Measurements from ENCODE around the gene ART1. TPM values are rescaled to one million over a fixed set of nuclear protein-coding genes. Genes with fewer than 3 reads are reported as not detected.

Gene ART1
- total RNA-seq, 1 donor = not detected

DNA sequence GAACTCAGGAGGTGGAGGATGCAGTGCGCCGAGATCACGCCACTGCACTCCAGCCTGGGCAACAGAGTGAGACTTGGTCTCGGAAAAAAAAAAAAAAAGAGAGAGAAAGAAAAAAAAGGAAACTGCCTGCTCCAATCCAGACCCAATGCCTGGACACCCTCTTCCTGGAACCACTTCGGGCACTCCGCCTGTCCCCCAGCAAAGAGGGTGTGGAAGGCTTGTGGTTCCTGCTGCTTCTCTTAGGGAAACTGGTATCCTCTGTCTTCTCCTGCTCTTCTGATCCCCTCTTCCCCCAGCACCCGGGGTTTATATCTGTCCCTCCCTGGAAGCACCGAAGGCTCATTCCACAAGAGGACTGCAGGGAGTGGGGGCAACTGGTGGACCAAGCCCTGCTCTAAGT, 13.3 kb downstream of the ART1 start:
- DNase-seq (ENCODE audit: low read depth) = no peak
- H3K4me3 ChIP-seq (ENCODE audit: low read depth, low read length) = no peak overlapping the region
- TF ChIP-seq, protein P1, sequence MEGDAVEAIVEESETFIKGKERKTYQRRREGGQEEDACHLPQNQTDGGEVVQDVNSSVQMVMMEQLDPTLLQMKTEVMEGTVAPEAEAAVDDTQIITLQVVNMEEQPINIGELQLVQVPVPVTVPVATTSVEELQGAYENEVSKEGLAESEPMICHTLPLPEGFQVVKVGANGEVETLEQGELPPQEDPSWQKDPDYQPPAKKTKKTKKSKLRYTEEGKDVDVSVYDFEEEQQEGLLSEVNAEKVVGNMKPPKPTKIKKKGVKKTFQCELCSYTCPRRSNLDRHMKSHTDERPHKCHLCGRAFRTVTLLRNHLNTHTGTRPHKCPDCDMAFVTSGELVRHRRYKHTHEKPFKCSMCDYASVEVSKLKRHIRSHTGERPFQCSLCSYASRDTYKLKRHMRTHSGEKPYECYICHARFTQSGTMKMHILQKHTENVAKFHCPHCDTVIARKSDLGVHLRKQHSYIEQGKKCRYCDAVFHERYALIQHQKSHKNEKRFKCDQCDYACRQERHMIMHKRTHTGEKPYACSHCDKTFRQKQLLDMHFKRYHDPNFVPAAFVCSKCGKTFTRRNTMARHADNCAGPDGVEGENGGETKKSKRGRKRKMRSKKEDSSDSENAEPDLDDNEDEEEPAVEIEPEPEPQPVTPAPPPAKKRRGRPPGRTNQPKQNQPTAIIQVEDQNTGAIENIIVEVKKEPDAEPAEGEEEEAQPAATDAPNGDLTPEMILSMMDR (IDR thresholded peaks at IDR 0.05; ENCODE audit: insufficient read depth, low read length) = no peak

- no peak overlapping the region for H3K4me3 ChIP-seq (ENCODE audit: low read depth, low read length)
- TF ChIP-seq, protein P1 (IDR thresholded peaks at IDR 0.05; ENCODE audit: insufficient read depth, low read length) = no peak
- DNase-seq (ENCODE audit: low read depth) = no peak
These were observed 14.9 kb downstream of the ART1 start for GRCh38 chr11:3659595-3660515.

- H3K4me3 ChIP-seq (ENCODE audit: low read depth, low read length) = no peak overlapping the region
- DNase-seq (ENCODE audit: low read depth) = no peak
- TF ChIP-seq, protein P1 (IDR thresholded peaks at IDR 0.05; ENCODE audit: insufficient read depth, low read length) = no peak
These were observed 16.0 kb downstream of the ART1 start for GRCh38 chr11:3660960-3661359.

- TF ChIP-seq, protein P1 (IDR thresholded peaks at IDR 0.05; ENCODE audit: insufficient read depth, low read length) = no peak
- no peak overlapping the region for H3K4me3 ChIP-seq (ENCODE audit: low read depth, low read length)
- no peak for DNase-seq (ENCODE audit: low read depth)
These were observed 17.9 kb downstream of the ART1 start for GRCh38 chr11:3662856-3663255.

GRCh38 chr11:3664032-3664630, 19.2 kb downstream of the ART1 start:
- TF ChIP-seq, protein P1 (IDR thresholded peaks at IDR 0.05; ENCODE audit: insufficient read depth, low read length) = no peak
- no peak overlapping the region for H3K4me3 ChIP-seq (ENCODE audit: low read depth, low read length)
- DNase-seq (ENCODE audit: low read depth) = no peak

DNA sequence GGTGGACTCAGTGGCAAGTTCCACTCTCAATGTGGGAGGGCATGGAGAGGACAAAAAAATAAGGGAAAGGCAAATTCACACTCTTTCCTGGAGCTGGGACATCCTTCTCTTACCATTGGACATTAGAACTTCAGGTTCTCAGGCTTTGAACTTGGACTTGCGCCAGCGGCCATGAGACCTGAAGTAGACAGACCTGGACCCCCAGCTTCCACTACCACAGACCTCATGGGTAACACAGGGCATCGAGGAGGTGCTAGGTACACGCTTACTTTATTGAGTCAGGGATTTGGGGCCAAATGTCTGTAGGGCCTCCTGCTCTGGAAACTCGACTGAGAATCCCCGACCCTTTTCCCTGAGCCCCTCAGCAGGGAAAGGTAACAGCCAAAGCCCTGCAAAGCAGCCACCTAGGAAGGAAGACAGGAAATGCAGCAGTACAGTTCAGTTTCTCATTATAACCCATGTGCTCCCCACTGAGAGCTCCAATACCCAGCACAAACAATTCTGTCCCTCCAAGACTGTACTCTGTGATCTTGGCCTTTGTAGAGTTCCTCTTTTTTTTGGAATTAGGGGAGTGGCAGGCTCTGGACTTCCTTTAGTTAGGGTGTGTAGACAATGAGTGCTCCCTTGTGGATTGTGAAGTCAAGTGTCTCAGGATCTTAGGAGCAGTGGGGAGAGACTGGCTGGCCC, 20.6 kb downstream of the ART1 start:
- TF ChIP-seq, protein P1 (IDR thresholded peaks at IDR 0.05; ENCODE audit: insufficient read depth, low read length) = no peak
- DNase-seq (ENCODE audit: low read depth) = no peak

More for the DNA sequence above, 20.6 kb downstream of the ART1 start:
- no peak overlapping the region for H3K4me3 ChIP-seq (ENCODE audit: low read depth, low read length)

Data from fibroblast of the aortic adventitia (primary cell).